Hepatocyte (in vitro differentiated cells): ENCODE data around the gene SV2C. TPM values are rescaled to one million over a fixed set of nuclear protein-coding genes. Genes with fewer than 3 reads are reported as not detected.

Experiments used
- DNase-seq: peaks from one replicate; pipeline ENCODE4 v3.0.0-alpha.2; 2016; ENCODE audit warnings: low spot score
- H2AFZ ChIP-seq: fragments of 200-600 bp; sonication (generic); 2 replicates; pipeline ENCODE4 v1.6.0; 2016; ENCODE audit warnings: antibody characterized with exemption, mild to moderate bottlenecking
- H3K27ac ChIP-seq: fragments of 200-600 bp; sonication (generic); 2 replicates; pipeline ENCODE4 v1.5.1; 2016; ENCODE audit warnings: mild to moderate bottlenecking
- H3K27me3 ChIP-seq: fragments of 200-600 bp; sonication (generic); 2 replicates; pipeline ENCODE4 v1.6.1; 2016
- H3K36me3 ChIP-seq: fragments of 200-600 bp; sonication (generic); replicated peaks from 2 replicates; pipeline ENCODE4 v1.5.1; 2016; ENCODE audit warnings: low read depth; ENCODE audit not compliant: insufficient read depth
- H3K4me1 ChIP-seq: fragments of 200-600 bp; sonication (generic); 2 replicates; pipeline ENCODE4 v1.5.1; 2016; ENCODE audit warnings: mild to moderate bottlenecking, moderate library complexity; ENCODE audit not compliant: insufficient read depth
- H3K4me2 ChIP-seq: fragments of 200-600 bp; sonication (generic); 2 replicates; pipeline ENCODE4 v1.6.0; 2016
- H3K4me3 ChIP-seq: fragments of 200-600 bp; sonication (generic); 2 replicates; pipeline ENCODE4 v1.5.1; 2016; ENCODE audit warnings: mild to moderate bottlenecking
- H3K79me2 ChIP-seq: fragments of 200-600 bp; sonication (generic); 2 replicates; pipeline ENCODE4 v1.6.0; 2017; ENCODE audit warnings: mild to moderate bottlenecking
- H3K9me2 ChIP-seq: fragments of 200-600 bp; sonication (generic); replicated peaks from 2 replicates; pipeline ENCODE4 v1.6.0; 2017; ENCODE audit warnings: mild to moderate bottlenecking; ENCODE audit not compliant: insufficient read depth
- H3K9me3 ChIP-seq: fragments of 200-600 bp; sonication (generic); 2 replicates; pipeline ENCODE4 v1.5.1; 2016; ENCODE audit warnings: low read depth, mild to moderate bottlenecking
- H4K20me1 ChIP-seq: fragments of 200-600 bp; sonication (generic); 2 replicates; pipeline ENCODE4 v1.6.0; 2016; ENCODE audit warnings: mild to moderate bottlenecking; ENCODE audit not compliant: insufficient read depth, poor library complexity, severe bottlenecking
- CTCF ChIP-seq: fragments of 200-600 bp; sonication (generic); IDR thresholded peaks from 2 replicates; pipeline ENCODE4 v1.5.1; 2016; ENCODE audit warnings: antibody characterized with exemption, mild to moderate bottlenecking; ENCODE audit not compliant: poor library complexity
- EZH2 ChIP-seq: fragments of 200-600 bp; sonication (generic); IDR thresholded peaks from 2 replicates; pipeline ENCODE4 v1.6.1; 2016; ENCODE audit warnings: antibody characterized with exemption, mild to moderate bottlenecking, borderline replicate concordance
- EZH2phosphoT487 ChIP-seq: fragments of 200-600 bp; sonication (generic); IDR thresholded peaks from one replicate; pipeline ENCODE4 v1.6.1; 2018; ENCODE audit warnings: antibody characterized with exemption, mild to moderate bottlenecking, low read depth, moderate library complexity; ENCODE audit not compliant: unreplicated experiment, severe bottlenecking
- WGBS: methylation state at CpG from one replicate; pipeline ENCODE4 v1.1.6; 2016; ENCODE audit warnings: low lambda C conversion rate; ENCODE audit errors: missing lambda C conversion rate; 5-methylcytosine and 5-hydroxymethylcytosine counted together
- polyA plus RNA-seq: library from polyadenylated mRNA; unstranded; fragments of >200 nt; fragmentation: Nextera tagmentation; extraction: Ambion mirVana; gene quantifications from 2 replicates; pipeline ENCODE4 v1.2.1, GENCODE V29; 2016
- total RNA-seq: library from RNA; depleted of rRNA; stranded (reverse); fragments of >200 nt; gene quantifications from 2 replicates; pipeline ENCODE4 v1.2.3, GENCODE V29; 2014

The SV2C gene
- total and polyA plus RNA-seq, 2 experiments from 2014 or later = under 0.01 to 0.05 TPM

- Histone ChIP-seq H3K27ac (no peak overlapping the region), H3K9me3 (no peaks in the 10 kb centered on the region), H4K20me1 (no peaks in the 10 kb centered on the region), H2AFZ (no peak overlapping the region), H3K4me1 (no peaks in the 10 kb centered on the region), H3K4me3 (no peak overlapping the region), H3K4me2 (no peak overlapping the region), H3K27me3 (peaks cover 65% of the 10 kb centered on the region), H3K9me2 (no peaks in the 10 kb centered on the region), H3K79me2 (no peaks in the 10 kb centered on the region), H3K36me3 (no peaks in the 10 kb centered on the region)
- TF ChIP-seq CTCF (peak; percentile 49), EZH2 (no peak)
- no peak for DNase-seq
- 37% methylated on average over 2 of the region's 2 CpGs for WGBS
These were observed 8.6 kb upstream of the SV2C start for GRCh38 chr5:76074487-76075065.

GRCh38 chr5:76081811-76082771 lies 1.1 kb upstream of the SV2C start:
- H3K9me2 ChIP-seq = no peaks in the 10 kb centered on the region
- no peaks in the 10 kb centered on the region for H3K79me2 ChIP-seq
- 4% methylated on average over 45 of the region's 45 CpGs for WGBS
- H3K27me3 ChIP-seq = peaks cover 96% of the 10 kb centered on the region
- no peak overlapping the region for H2AFZ ChIP-seq
- no peak for DNase-seq
- no peak overlapping the region for H3K27ac ChIP-seq
- TF ChIP-seq CTCF (no peak), EZH2 (no peak), EZH2phosphoT487 (peak; percentile 64)
- no peaks in the 10 kb centered on the region for H4K20me1 ChIP-seq
- H3K36me3 ChIP-seq = no peaks in the 10 kb centered on the region
- no peaks in the 10 kb centered on the region for H3K9me3 ChIP-seq
- H3K4me1 ChIP-seq = peaks cover 22% of the 10 kb centered on the region
- H3K4me2 ChIP-seq = peak overlapping the region; percentile 91
- no peak overlapping the region for H3K4me3 ChIP-seq

GRCh38 chr5:76083555-76084495 lies 642 bp downstream of the SV2C start:
- H3K9me3 ChIP-seq = no peaks in the 10 kb centered on the region
- peak; percentile 13 for DNase-seq
- TF ChIP-seq EZH2 (peak; percentile 85), EZH2phosphoT487 (no peak)
- peak overlapping the region; percentile 49 for H2AFZ ChIP-seq
- H3K36me3 ChIP-seq = no peaks in the 10 kb centered on the region
- no peaks in the 10 kb centered on the region for H3K79me2 ChIP-seq
- no peaks in the 10 kb centered on the region for H4K20me1 ChIP-seq
- WGBS = 1% methylated on average over 50 of the region's 50 CpGs
- H3K4me2 ChIP-seq = peak overlapping the region; percentile 91
- H3K4me1 ChIP-seq = peaks cover 22% of the 10 kb centered on the region
- no peak overlapping the region for H3K4me3 ChIP-seq
- H3K27ac ChIP-seq = no peak overlapping the region
- no peaks in the 10 kb centered on the region for H3K9me2 ChIP-seq
- H3K27me3 ChIP-seq = peaks cover 89% of the 10 kb centered on the region
